WTC11 (cell line): ENCODE measurements around the gene GPR108. TPM values are rescaled to one million over a fixed set of nuclear protein-coding genes. Genes with fewer than 3 reads are reported as not detected.
"Not testable (repeated sequence)": the region's sequence is repeated elsewhere in the genome, so short reads cannot be mapped to it uniquely, and the experiment has no call there.

Experiments used
- ATAC-seq: fragments of 200-7000 bp; cut with Tn5 transposase; 2 replicates; pipeline ENCODE4 v1.10.0; 2021; ENCODE audit warnings: mild to moderate bottlenecking, moderate library complexity
- CTCF ChIA-PET: fragments of 300-600 bp; sonication (Branson Sonifier 250); formaldehyde crosslinking; loops from one replicate; lab custom pipeline; 2021; ENCODE audit warnings: antibody characterized with exemption; lab: Charles Lee
- POLR2A ChIA-PET: fragments of 350-600 bp; sonication (Branson Sonifier 250); formaldehyde crosslinking; loops from one replicate; lab custom pipeline; 2021; ENCODE audit warnings: antibody characterized with exemption; lab: Charles Lee
- DNase-seq: peaks from one replicate; pipeline ENCODE4 v3.0.0; 2021; ENCODE audit warnings: low spot score
- H3K27ac Mint-ChIP-seq: 2 replicates; pipeline ENCODE4 v1.8.0; 2021; ENCODE audit warnings: mixed read lengths
- H3K27me3 Mint-ChIP-seq: 2 replicates; pipeline ENCODE4 v1.8.0; 2021; ENCODE audit warnings: low read depth, mild to moderate bottlenecking, moderate library complexity, mixed read lengths
- H3K36me3 Mint-ChIP-seq: 2 replicates; pipeline ENCODE4 v1.8.0; 2021; ENCODE audit warnings: mixed read lengths
- H3K4me1 Mint-ChIP-seq: 2 replicates; pipeline ENCODE4 v1.8.0; 2022; ENCODE audit warnings: mixed read lengths
- H3K4me3 Mint-ChIP-seq: 2 replicates; pipeline ENCODE4 v1.8.0; 2021; ENCODE audit warnings: mild to moderate bottlenecking, moderate library complexity, mixed read lengths
- H3K9me3 Mint-ChIP-seq: 2 replicates; pipeline ENCODE4 v1.8.0; 2021; ENCODE audit warnings: mixed read lengths
- CBFB ChIP-seq: sonication (generic); formaldehyde crosslinking; IDR thresholded peaks from 2 replicates; pipeline ENCODE4 v1.8.1; 2022; ENCODE audit warnings: mild to moderate bottlenecking, low read depth, missing genetic modification reagents
- EMX1 ChIP-seq: fragments of 250-450 bp; sonication (Bioruptor Pico); IDR thresholded peaks from 2 replicates; pipeline ENCODE4 v1.8.0; 2021; ENCODE audit warnings: mild to moderate bottlenecking
- ESRRA ChIP-seq: sonication (generic); formaldehyde crosslinking; IDR thresholded peaks from 2 replicates; pipeline ENCODE4 v1.8.1; 2022; ENCODE audit warnings: mild to moderate bottlenecking, missing genetic modification reagents, borderline replicate concordance
- ETV6 ChIP-seq: sonication (generic); formaldehyde crosslinking; IDR thresholded peaks from 2 replicates; pipeline ENCODE4 v1.8.1; 2022; ENCODE audit warnings: mild to moderate bottlenecking, missing genetic modification reagents
- FOXJ3 ChIP-seq: sonication (generic); formaldehyde crosslinking; IDR thresholded peaks from 2 replicates; pipeline ENCODE4 v1.9.0; 2021; ENCODE audit warnings: missing genetic modification reagents, mild to moderate bottlenecking, borderline replicate concordance
- FOXK1 ChIP-seq: sonication (generic); formaldehyde crosslinking; IDR thresholded peaks from 2 replicates; pipeline ENCODE4 v1.8.0; 2022; ENCODE audit warnings: mild to moderate bottlenecking, moderate library complexity, missing genetic modification reagents
- NR3C1 ChIP-seq: sonication (generic); formaldehyde crosslinking; conservative IDR thresholded peaks from 2 replicates; pipeline ENCODE4 v1.8.1; 2023; ENCODE audit warnings: low read depth, mild to moderate bottlenecking, missing genetic modification reagents
- TCF7 ChIP-seq: sonication (generic); formaldehyde crosslinking; IDR thresholded peaks from 2 replicates; pipeline ENCODE4 v1.8.0; 2022; ENCODE audit warnings: mild to moderate bottlenecking, low read depth, missing genetic modification reagents, moderate library complexity
- TEAD1 ChIP-seq: sonication (generic); formaldehyde crosslinking; IDR thresholded peaks from 2 replicates; pipeline ENCODE4 v1.8.0; 2022; ENCODE audit warnings: mild to moderate bottlenecking, missing genetic modification reagents
- TEAD4 ChIP-seq: sonication (generic); formaldehyde crosslinking; IDR thresholded peaks from 2 replicates; pipeline ENCODE4 v1.8.0; 2022; ENCODE audit warnings: mild to moderate bottlenecking, missing genetic modification reagents
- ZNF671 ChIP-seq: fragments of 250-450 bp; sonication (Bioruptor Pico); IDR thresholded peaks from 2 replicates; pipeline ENCODE4 v1.8.0; 2021; ENCODE audit warnings: mild to moderate bottlenecking
- total RNA-seq: library from RNA; stranded (reverse); gene quantifications from 3 replicates; pipeline ENCODE4 v1.2.3, GENCODE V29; 2021
- TF ChIP-seq, protein P1 (sequence below): fragments of 250-450 bp; sonication (Bioruptor Pico); IDR thresholded peaks from 2 replicates; pipeline ENCODE4 v1.9.0; 2021; ENCODE audit warnings: moderate library complexity, mild to moderate bottlenecking, inconsistent platforms, borderline replicate concordance
- TF ChIP-seq, protein P2 (sequence below): sonication (generic); formaldehyde crosslinking; IDR thresholded peaks from 2 replicates; pipeline ENCODE4 v1.8.1; 2023; ENCODE audit warnings: mild to moderate bottlenecking, missing genetic modification reagents
- TF ChIP-seq, protein P3 (sequence below): sonication (generic); formaldehyde crosslinking; IDR thresholded peaks from 2 replicates; pipeline ENCODE4 v1.8.0; 2023; ENCODE audit warnings: missing genetic modification reagents
- TF ChIP-seq, protein P4 (sequence below): sonication (generic); formaldehyde crosslinking; IDR thresholded peaks from 2 replicates; pipeline ENCODE4 v1.8.1; 2023; ENCODE audit warnings: mild to moderate bottlenecking, missing genetic modification reagents, moderate library complexity
- TF ChIP-seq, protein P5 (sequence below): sonication (generic); formaldehyde crosslinking; IDR thresholded peaks from 2 replicates; pipeline ENCODE4 v1.8.0; 2022; ENCODE audit warnings: mild to moderate bottlenecking, missing genetic modification reagents
- TF ChIP-seq, protein P6 (sequence below): sonication (generic); formaldehyde crosslinking; IDR thresholded peaks from 2 replicates; pipeline ENCODE4 v1.8.0; 2022; ENCODE audit warnings: mild to moderate bottlenecking, missing genetic modification reagents
- TF ChIP-seq, protein P7 (sequence below): sonication (generic); formaldehyde crosslinking; conservative IDR thresholded peaks from 2 replicates; pipeline ENCODE4 v1.8.1; 2022; ENCODE audit warnings: mild to moderate bottlenecking, missing genetic modification reagents

The GPR108 gene
- total RNA-seq, 1 experiment from 2014 or later = 48.7 TPM

DNA sequence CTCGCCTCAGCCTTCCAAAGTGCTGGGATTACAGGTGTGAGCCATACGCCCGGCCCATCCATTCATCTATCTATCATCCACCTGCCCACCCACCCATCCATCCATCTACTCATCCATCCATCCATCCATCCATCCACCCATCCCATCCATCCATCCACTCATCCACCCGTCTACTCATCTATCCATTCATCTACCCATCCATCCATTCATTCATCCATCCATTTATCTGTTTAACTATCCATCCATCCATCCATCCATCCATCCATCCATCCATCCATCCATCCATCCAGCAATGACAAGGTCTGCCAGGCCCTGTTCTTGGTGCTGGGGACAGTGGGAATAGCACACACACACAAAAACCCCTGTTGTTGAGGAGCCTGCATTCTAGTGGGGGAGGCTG lies 39.6 kb upstream of the GPR108 start:
- H3K9me3 Mint-ChIP-seq = peaks cover 24% of the 10 kb centered on the region
- TF ChIP-seq CBFB (CRISPR knock-in tag) = no peak
- no peak for TF ChIP-seq FOXK1 (CRISPR knock-in tag)
- no peak for TF ChIP-seq ETV6 (CRISPR knock-in tag)
- TF ChIP-seq, protein P1, sequence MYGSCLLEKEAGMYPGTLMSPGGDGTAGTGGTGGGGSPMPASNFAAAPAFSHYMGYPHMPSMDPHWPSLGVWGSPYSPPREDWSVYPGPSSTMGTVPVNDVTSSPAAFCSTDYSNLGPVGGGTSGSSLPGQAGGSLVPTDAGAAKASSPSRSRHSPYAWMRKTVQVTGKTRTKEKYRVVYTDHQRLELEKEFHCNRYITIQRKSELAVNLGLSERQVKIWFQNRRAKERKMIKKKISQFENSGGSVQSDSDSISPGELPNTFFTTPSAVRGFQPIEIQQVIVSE (CRISPR knock-in tag) = no peak
- TF ChIP-seq, protein P2, sequence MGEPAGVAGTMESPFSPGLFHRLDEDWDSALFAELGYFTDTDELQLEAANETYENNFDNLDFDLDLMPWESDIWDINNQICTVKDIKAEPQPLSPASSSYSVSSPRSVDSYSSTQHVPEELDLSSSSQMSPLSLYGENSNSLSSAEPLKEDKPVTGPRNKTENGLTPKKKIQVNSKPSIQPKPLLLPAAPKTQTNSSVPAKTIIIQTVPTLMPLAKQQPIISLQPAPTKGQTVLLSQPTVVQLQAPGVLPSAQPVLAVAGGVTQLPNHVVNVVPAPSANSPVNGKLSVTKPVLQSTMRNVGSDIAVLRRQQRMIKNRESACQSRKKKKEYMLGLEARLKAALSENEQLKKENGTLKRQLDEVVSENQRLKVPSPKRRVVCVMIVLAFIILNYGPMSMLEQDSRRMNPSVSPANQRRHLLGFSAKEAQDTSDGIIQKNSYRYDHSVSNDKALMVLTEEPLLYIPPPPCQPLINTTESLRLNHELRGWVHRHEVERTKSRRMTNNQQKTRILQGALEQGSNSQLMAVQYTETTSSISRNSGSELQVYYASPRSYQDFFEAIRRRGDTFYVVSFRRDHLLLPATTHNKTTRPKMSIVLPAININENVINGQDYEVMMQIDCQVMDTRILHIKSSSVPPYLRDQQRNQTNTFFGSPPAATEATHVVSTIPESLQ (CRISPR knock-in tag) = no peak
- TF ChIP-seq FOXJ3 (CRISPR knock-in tag) = no peak
- no peak for TF ChIP-seq ESRRA (CRISPR knock-in tag)
- no peak for TF ChIP-seq TEAD1
- TF ChIP-seq TEAD4 (CRISPR knock-in tag) = no peak
- no peak for TF ChIP-seq ZNF671 (CRISPR knock-in tag)
- TF ChIP-seq, protein P3, sequence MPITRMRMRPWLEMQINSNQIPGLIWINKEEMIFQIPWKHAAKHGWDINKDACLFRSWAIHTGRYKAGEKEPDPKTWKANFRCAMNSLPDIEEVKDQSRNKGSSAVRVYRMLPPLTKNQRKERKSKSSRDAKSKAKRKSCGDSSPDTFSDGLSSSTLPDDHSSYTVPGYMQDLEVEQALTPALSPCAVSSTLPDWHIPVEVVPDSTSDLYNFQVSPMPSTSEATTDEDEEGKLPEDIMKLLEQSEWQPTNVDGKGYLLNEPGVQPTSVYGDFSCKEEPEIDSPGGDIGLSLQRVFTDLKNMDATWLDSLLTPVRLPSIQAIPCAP (CRISPR knock-in tag) = no peak
- TF ChIP-seq TCF7 (CRISPR knock-in tag) = no peak
- no peak for TF ChIP-seq EMX1 (CRISPR knock-in tag)
- TF ChIP-seq, protein P4, sequence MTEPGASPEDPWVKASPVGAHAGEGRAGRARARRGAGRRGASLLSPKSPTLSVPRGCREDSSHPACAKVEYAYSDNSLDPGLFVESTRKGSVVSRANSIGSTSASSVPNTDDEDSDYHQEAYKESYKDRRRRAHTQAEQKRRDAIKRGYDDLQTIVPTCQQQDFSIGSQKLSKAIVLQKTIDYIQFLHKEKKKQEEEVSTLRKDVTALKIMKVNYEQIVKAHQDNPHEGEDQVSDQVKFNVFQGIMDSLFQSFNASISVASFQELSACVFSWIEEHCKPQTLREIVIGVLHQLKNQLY = no peak
- H3K4me3 Mint-ChIP-seq = no peak overlapping the region
- H3K27me3 Mint-ChIP-seq = no peaks in the 10 kb centered on the region; the same call in 1 of the 2 replicates
- no peak for DNase-seq
- H3K27ac Mint-ChIP-seq = no peak overlapping the region
- ChIA-PET CTCF (no interaction called here), POLR2A (no interaction called here)
- peaks cover 6% of the 10 kb centered on the region; the same call in 1 of the 2 replicates for H3K4me1 Mint-ChIP-seq
- H3K36me3 Mint-ChIP-seq = peaks cover 6% of the 10 kb centered on the region; the same call in 1 of the 2 replicates
- ATAC-seq = no peak

DNA sequence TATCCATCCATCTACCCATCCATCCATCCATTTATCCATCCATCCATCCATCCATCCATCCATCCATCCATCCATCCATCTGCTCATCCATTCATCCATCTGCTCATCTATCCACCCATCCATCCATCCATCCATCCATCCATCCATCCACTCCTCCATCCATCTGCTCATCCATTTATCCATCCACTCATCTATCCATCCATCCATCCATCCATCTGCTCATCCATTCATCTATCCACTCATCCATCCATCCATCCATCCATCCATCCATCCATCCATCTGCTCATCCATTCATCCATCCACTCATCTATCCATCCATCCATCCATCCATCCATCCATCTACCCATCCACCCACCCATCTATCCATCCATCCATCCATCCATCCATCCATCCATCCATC lies 38.7 kb upstream of the GPR108 start:
- ATAC-seq, DNase-seq, H3K27me3 Mint-ChIP-seq, CTCF ChIA-PET, POLR2A ChIA-PET, H3K4me3 Mint-ChIP-seq, H3K27ac Mint-ChIP-seq, H3K36me3 Mint-ChIP-seq, H3K4me1 Mint-ChIP-seq: not testable (repeated sequence)
- peaks cover 21% of the 10 kb centered on the region for H3K9me3 Mint-ChIP-seq

DNA sequence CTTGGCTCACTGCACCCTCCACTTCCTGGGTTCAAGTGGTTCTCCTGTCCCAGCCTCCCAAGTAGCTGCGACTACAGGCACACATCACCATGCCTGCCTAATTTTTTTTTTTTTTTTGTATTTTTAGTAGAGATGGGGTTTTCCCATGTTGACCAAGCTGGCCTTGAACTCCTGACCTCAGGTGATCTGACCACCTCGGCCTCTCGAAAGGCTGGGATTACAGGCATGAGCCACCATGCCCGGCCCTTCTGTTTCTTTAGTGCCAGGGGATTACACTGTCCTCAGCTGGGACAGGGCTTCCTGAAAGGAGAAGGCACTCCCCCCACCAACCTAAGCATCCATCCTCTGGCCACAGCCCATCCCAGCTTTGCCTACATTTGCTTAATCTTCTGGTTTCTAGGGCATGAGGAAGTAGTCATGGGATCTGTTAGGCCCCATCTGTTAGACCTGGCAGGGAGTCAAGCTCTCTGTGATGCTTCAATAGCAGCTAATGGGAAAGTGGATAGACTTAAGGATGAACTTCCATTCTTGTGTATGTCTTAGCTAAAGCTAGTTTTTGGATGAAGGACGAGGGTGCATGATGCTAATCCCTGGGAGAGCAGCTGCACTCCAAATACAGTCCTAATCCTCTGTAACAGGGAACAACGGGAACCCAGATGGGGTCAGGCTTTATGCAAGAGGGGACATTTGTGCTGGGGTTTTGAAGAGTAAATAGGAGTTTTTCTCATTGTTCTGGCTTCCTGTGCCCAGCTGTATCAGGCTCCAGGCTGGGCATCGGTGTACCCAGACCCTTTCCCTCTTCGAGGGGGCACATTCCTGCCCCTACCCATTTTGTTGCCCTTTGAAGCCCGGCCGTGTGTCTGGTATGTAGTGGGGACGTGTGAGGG lies 37.7 kb upstream of the GPR108 start:
- ChIA-PET CTCF (interaction anchor here (1.3 kb wide), 1 partner anchor 42 kb away, joined by 4 read pairs; no protein-coding TSS in a partner anchor), POLR2A (interaction anchor here (0.6 kb wide), 1 partner anchor 295 kb away, joined by 4 read pairs; no protein-coding TSS in a partner anchor)
- peaks cover 21% of the 10 kb centered on the region for H3K9me3 Mint-ChIP-seq
- DNase-seq = no peak
- H3K4me1 Mint-ChIP-seq = peaks cover 6% of the 10 kb centered on the region; the same call in 1 of the 2 replicates
- no peak overlapping the region for H3K4me3 Mint-ChIP-seq
- ATAC-seq = no peak
- no peaks in the 10 kb centered on the region for H3K27me3 Mint-ChIP-seq
- TF ChIP-seq, protein P5, sequence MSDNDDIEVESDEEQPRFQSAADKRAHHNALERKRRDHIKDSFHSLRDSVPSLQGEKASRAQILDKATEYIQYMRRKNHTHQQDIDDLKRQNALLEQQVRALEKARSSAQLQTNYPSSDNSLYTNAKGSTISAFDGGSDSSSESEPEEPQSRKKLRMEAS = no peak
- TF ChIP-seq, protein P6, sequence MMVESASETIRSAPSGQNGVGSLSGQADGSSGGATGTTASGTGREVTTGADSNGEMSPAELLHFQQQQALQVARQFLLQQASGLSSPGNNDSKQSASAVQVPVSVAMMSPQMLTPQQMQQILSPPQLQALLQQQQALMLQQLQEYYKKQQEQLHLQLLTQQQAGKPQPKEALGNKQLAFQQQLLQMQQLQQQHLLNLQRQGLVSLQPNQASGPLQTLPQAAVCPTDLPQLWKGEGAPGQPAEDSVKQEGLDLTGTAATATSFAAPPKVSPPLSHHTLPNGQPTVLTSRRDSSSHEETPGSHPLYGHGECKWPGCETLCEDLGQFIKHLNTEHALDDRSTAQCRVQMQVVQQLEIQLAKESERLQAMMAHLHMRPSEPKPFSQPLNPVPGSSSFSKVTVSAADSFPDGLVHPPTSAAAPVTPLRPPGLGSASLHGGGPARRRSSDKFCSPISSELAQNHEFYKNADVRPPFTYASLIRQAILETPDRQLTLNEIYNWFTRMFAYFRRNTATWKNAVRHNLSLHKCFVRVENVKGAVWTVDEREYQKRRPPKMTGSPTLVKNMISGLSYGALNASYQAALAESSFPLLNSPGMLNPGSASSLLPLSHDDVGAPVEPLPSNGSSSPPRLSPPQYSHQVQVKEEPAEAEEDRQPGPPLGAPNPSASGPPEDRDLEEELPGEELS (CRISPR knock-in tag) = no peak
- TF ChIP-seq, protein P7, sequence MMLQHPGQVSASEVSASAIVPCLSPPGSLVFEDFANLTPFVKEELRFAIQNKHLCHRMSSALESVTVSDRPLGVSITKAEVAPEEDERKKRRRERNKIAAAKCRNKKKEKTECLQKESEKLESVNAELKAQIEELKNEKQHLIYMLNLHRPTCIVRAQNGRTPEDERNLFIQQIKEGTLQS (CRISPR knock-in tag) = no peak
- no peak for TF ChIP-seq NR3C1 (CRISPR knock-in tag)
- no peak overlapping the region for H3K27ac Mint-ChIP-seq
- peaks cover 6% of the 10 kb centered on the region; the same call in 1 of the 2 replicates for H3K36me3 Mint-ChIP-seq
